K562 (cell line): Measurements from ENCODE around the gene ORC5. TPM values are rescaled to one million over a fixed set of nuclear protein-coding genes. Genes with fewer than 3 reads are reported as not detected.
A peak's percentile ranks its signal among the peaks of the same experiment; 100 is the strongest.

Experiments
- ATAC-seq: fragments of 200-7000 bp; cut with Tn5 transposase; 3 replicates; pipeline ENCODE4 v1.9.1; 2020; ENCODE audit warnings: moderate library complexity
- BruUV-seq: library from RNA; stranded (reverse); fragments of 400-500 nt; replicated peaks from 2 replicates; lab custom pipeline; 2021; lab: Mats Ljungman, UMichigan
- CTCF ChIA-PET: fragments of 300-600 bp; formaldehyde crosslinking; extraction: SDS; loops from one replicate; lab custom pipeline; 2021; ENCODE audit warnings: low intra/inter-chr PET ratio; lab: Yijun Ruan, JAX
- POLR2A ChIA-PET: fragments of 300-600, 350-650 bp; sonication (Branson Sonifier 250); formaldehyde crosslinking; extraction: SDS; loops from one replicate; lab custom pipeline; 2021; ENCODE audit warnings: antibody characterized with exemption, inconsistent platforms; lab: Yijun Ruan, JAX
- DNase-seq, 4 experiments: peaks; one replicate each; pipeline versions ENCODE4 v3.0.0 to v3.0.0-alpha.2; 2011 to 2018; ENCODE audit warnings: low spot score in 3 of 4, mixed read lengths in 3 of 4; ENCODE audit errors: extremely low read depth in 1 of 4
- FAIRE-seq: peaks from 2 replicates; lab custom pipeline; 2011; peaks lifted over from hg19 to GRCh38; lab: Jason Lieb, UNC
- H2AFZ ChIP-seq: 2 replicates; pipeline ENCODE4 v1.6.0; 2011; ENCODE audit warnings: low read depth, low read length, control low read depth, inconsistent platforms
- H3K27ac ChIP-seq: fragments of 200-600 bp; 3 replicates; pipeline ENCODE4 v1.8.0; 2011; ENCODE audit warnings: low read depth, mild to moderate bottlenecking, control low read depth, inconsistent platforms, low read length, moderate library complexity, mixed read lengths; ENCODE audit errors: extremely low read depth
- H3K27me3 ChIP-seq, 2 experiments: fragments of 300-600 bp in 1 of 2; 2 replicates in 1 of 2; 3 replicates in 1 of 2; pipeline versions ENCODE4 v1.6.0 to v1.8.0; 2011; ENCODE audit warnings: inconsistent platforms in 2 of 2, low read length in 2 of 2, mild to moderate bottlenecking in 1 of 2, mixed read lengths in 1 of 2, moderate library complexity in 1 of 2; ENCODE audit not compliant: control insufficient read depth in 2 of 2, insufficient read depth in 2 of 2
- H3K36me3 ChIP-seq: fragments of 300-600 bp; 3 replicates; pipeline ENCODE4 v1.8.0; 2011; ENCODE audit warnings: mild to moderate bottlenecking, low read length, inconsistent platforms; ENCODE audit not compliant: control insufficient read depth, insufficient read depth
- H3K4me1 ChIP-seq, 2 experiments: fragments of 200-600 bp in 1 of 2; replicated peaks in 1 of 2; 2 replicates in 1 of 2; 3 replicates in 1 of 2; pipeline versions ENCODE4 v1.5.1 to v1.8.0; 2011; ENCODE audit warnings: inconsistent platforms in 2 of 2, low read length in 2 of 2, mild to moderate bottlenecking in 1 of 2, mixed read lengths in 1 of 2, moderate library complexity in 1 of 2; ENCODE audit not compliant: control insufficient read depth in 2 of 2, insufficient read depth in 2 of 2
- H3K4me2 ChIP-seq: 2 replicates; pipeline ENCODE4 v1.6.1; 2011; ENCODE audit warnings: low read length, control low read depth, inconsistent platforms, mixed read lengths; ENCODE audit not compliant: insufficient read depth
- H3K4me3 ChIP-seq: fragments of 200-600 bp; sonication (generic), shearing (Covaris generic); 2 replicates; pipeline ENCODE4 v1.5.1; 2016; ENCODE audit warnings: control low read depth, inconsistent platforms
- H3K79me2 ChIP-seq: fragments of 200-600 bp; 3 replicates; pipeline ENCODE4 v1.8.0; 2011; ENCODE audit warnings: low read length, inconsistent platforms; ENCODE audit not compliant: control insufficient read depth, insufficient read depth
- H3K9ac ChIP-seq, 2 experiments: 2 replicates each; pipeline versions ENCODE4 v1.6.0 to v1.6.1; 2011; ENCODE audit warnings: low read depth in 2 of 2, low read length in 2 of 2, control low read depth in 1 of 2, inconsistent platforms in 1 of 2, mild to moderate bottlenecking in 1 of 2, mixed read lengths in 1 of 2; ENCODE audit not compliant: insufficient read depth in 1 of 2
- H3K9me1 ChIP-seq: one replicate; pipeline ENCODE4 v1.6.0; 2011; ENCODE audit warnings: inconsistent platforms, mild to moderate bottlenecking, low read length, moderate library complexity; ENCODE audit not compliant: control insufficient read depth, insufficient read depth
- H3K9me3 ChIP-seq: replicated peaks from 2 replicates; pipeline ENCODE4 v1.5.1; 2011; ENCODE audit warnings: low read depth, low read length, inconsistent platforms; ENCODE audit not compliant: control insufficient read depth, insufficient read depth
- H4K20me1 ChIP-seq: replicated peaks from 2 replicates; pipeline ENCODE4 v1.6.1; 2011; ENCODE audit warnings: low read length, inconsistent platforms, mixed read lengths; ENCODE audit not compliant: control insufficient read depth, insufficient read depth
- CAMTA2 ChIP-seq: fragments of 250-450 bp; sonication (Bioruptor Pico); conservative IDR thresholded peaks from 2 replicates; pipeline ENCODE4 v1.5.1; 2022
- CBFA2T2 ChIP-seq: fragments of 450-650 bp; conservative IDR thresholded peaks from 2 replicates; pipeline ENCODE4 v1.6.1; 2017; ENCODE audit warnings: mild to moderate bottlenecking
- CREM ChIP-seq: IDR thresholded peaks from 2 replicates; pipeline ENCODE4 v1.6.1; 2014; ENCODE audit warnings: antibody characterized with exemption, low read depth
- DACH1 ChIP-seq: fragments of 450-650 bp; IDR thresholded peaks from 2 replicates; pipeline ENCODE4 v1.6.1; 2018; ENCODE audit not compliant: partially characterized antibody
- MBD2 ChIP-seq: sonication (generic); IDR thresholded peaks from 2 replicates; pipeline ENCODE4 v1.6.1; 2016; ENCODE audit warnings: low read depth, borderline replicate concordance
- NCOA1 ChIP-seq: fragments of 450-650 bp; IDR thresholded peaks from 2 replicates; pipeline ENCODE4 v1.6.1; 2016; ENCODE audit warnings: low read depth
- NFYB ChIP-seq: IDR thresholded peaks from 2 replicates; pipeline ENCODE4 v1.6.1; 2011; ENCODE audit warnings: mild to moderate bottlenecking, moderate library complexity; ENCODE audit not compliant: insufficient read length; ENCODE audit errors: extremely low read depth
- NUFIP1 ChIP-seq: fragments of 450-650 bp; IDR thresholded peaks from 2 replicates; pipeline ENCODE4 v1.6.1; 2018; ENCODE audit not compliant: partially characterized antibody
- PHF20 ChIP-seq: fragments of 450-650 bp; IDR thresholded peaks from 2 replicates; pipeline ENCODE4 v1.6.1; 2018; ENCODE audit not compliant: partially characterized antibody
- RAD51 ChIP-seq: fragments of 450-650 bp; IDR thresholded peaks from 2 replicates; pipeline ENCODE4 v1.7.1; 2016; ENCODE audit warnings: low read depth, mild to moderate bottlenecking, borderline replicate concordance
- SMAD3 ChIP-seq: fragments of 450-650 bp; formaldehyde crosslinking; conservative IDR thresholded peaks from 2 replicates; pipeline ENCODE4 v1.4.0; 2020; ENCODE audit warnings: mild to moderate bottlenecking
- SREBF1 ChIP-seq: fragments of 150-350 bp; IDR thresholded peaks from 2 replicates; pipeline ENCODE4 v1.6.1; 2014; ENCODE audit warnings: antibody characterized with exemption, low read depth, low read length, borderline replicate concordance
- STAT5A ChIP-seq: IDR thresholded peaks from 2 replicates; pipeline ENCODE4 v1.6.1; 2012; ENCODE audit warnings: low read length, inconsistent platforms, borderline replicate concordance
- SUPT5H ChIP-seq: fragments of 450-650 bp; IDR thresholded peaks from 2 replicates; pipeline ENCODE4 v1.6.1; 2016
- TCF7 ChIP-seq: sonication (generic); IDR thresholded peaks from 2 replicates; pipeline ENCODE4 v1.6.1; 2016; ENCODE audit warnings: antibody characterized with exemption, borderline replicate concordance
- ZNF184 ChIP-seq: sonication (generic); formaldehyde crosslinking; IDR thresholded peaks from 2 replicates; pipeline ENCODE4 v1.5.0; 2020; ENCODE audit warnings: missing genetic modification reagents
- ZNF384 ChIP-seq: IDR thresholded peaks from 2 replicates; pipeline ENCODE4 v1.6.1; 2012; ENCODE audit warnings: low read depth, low read length, improper control_type of control experiment
- WGBS: fragments of 100-300 bp; shearing (Covaris generic); methylation state at CpG from one replicate; pipeline ENCODE4 v1.1.6; 2016; ENCODE audit warnings: low coverage, mixed read lengths; ENCODE audit not compliant: insufficient coverage; ENCODE audit errors: missing lambda C conversion rate; 5-methylcytosine and 5-hydroxymethylcytosine counted together
- in situ Hi-C: fragments of 300-500 bp; cut with MboI; formaldehyde crosslinking; loops from 4 replicates; pipeline ENCODE4 v1.15.0; 2018; ENCODE audit warnings: inconsistent platforms, mixed read lengths
- intact Hi-C: fragments of 100-400 bp; cut with micrococcal nuclease; formaldehyde crosslinking; loops from 2 replicates; pipeline ENCODE4 v1.14.2; 2022
- polyA plus RNA-seq, 8 experiments: library from polyadenylated mRNA; depleted of rRNA in 4 of 8; stranded (reverse) in 5 of 8; unstranded in 3 of 8; fragments of >200 nt; fragmentation: Nextera tagmentation in 2 of 8; fragmentation: Illumina TruSeq in 1 of 8; extraction: Ambion mirVana in 2 of 8; extraction: Trizol in 1 of 8; gene quantifications; 2 replicates each; pipeline versions ENCODE4 v1.2.1 to v1.2.3, GENCODE V29; 2011 to 2014; ENCODE audit warnings: inconsistent platforms in 1 of 8, missing spikeins in 1 of 8
- total RNA-seq, 7 experiments: library from RNA; depleted of rRNA in 6 of 7; stranded (reverse); fragments of >200 nt in 6 of 7; fragmentation: Illumina TruSeq in 2 of 7; extraction: Trizol in 2 of 7; gene quantifications; 2 replicates each; pipeline versions ENCODE4 v1.2.1 to v1.2.3, GENCODE V29; 2011 to 2021; ENCODE audit warnings: low replicate concordance in 1 of 7
- TF ChIP-seq, protein P1 (sequence below): sonication (generic); formaldehyde crosslinking; IDR thresholded peaks from 2 replicates; pipeline ENCODE4 v1.9.0; 2022; ENCODE audit warnings: mild to moderate bottlenecking, missing genetic modification reagents
- TF ChIP-seq, protein P2 (sequence below): sonication (generic); formaldehyde crosslinking; IDR thresholded peaks from 2 replicates; pipeline ENCODE4 v1.5.0; 2020; ENCODE audit warnings: missing genetic modification reagents

The ORC5 gene
- total and polyA plus RNA-seq, 9 of the 15 experiments (the other 6 are each of a cell fraction or from before 2014, with no cell fraction given), result 29.8 to 136 (median 54.8) TPM

GRCh38 chr7:104241135-104241534 is 33.3 kb upstream of the ORC5 start:
- 0% methylated on average over 3 of the region's 3 CpGs for WGBS
- peak in 3 of 4 experiments; percentile 23 to 43 (median 33) for DNase-seq

GRCh38 chr7:104240401-104240800 is 32.6 kb upstream of the ORC5 start:
- Histone ChIP-seq H3K9me3 (no peaks in the 10 kb centered on the region), H3K27ac (no peak overlapping the region), H3K36me3 (no peaks in the 10 kb centered on the region), H3K4me1 (no peaks in the 10 kb centered on the region), H3K9ac (no peak overlapping the region), H2AFZ (no peak overlapping the region), H3K4me3 (no peak overlapping the region), H3K4me2 (no peak overlapping the region), H4K20me1 (no peaks in the 10 kb centered on the region), H3K27me3 (peaks cover 0 to 3% of the 10 kb centered on the region in 2 experiments; a peak in 2 of 5 replicates), H3K9me1 (no peaks in the 10 kb centered on the region), H3K79me2 (no peaks in the 10 kb centered on the region)
- intact Hi-C loops (no loop called here), in situ Hi-C loops (no loop called here)
- BruUV-seq, result no TSS peak
- FAIRE-seq, result no peak
- no peak for ATAC-seq
- WGBS, result 0% methylated on average over 5 of the region's 5 CpGs
- ChIA-PET POLR2A (interaction anchor here (0.6 kb wide), 1 partner anchor 168 kb away, joined by 3 read pairs; no protein-coding TSS in a partner anchor), CTCF (no interaction called here)
- DNase-seq, result no peak
- TF ChIP-seq NUFIP1 (no peak), ZNF184 (CRISPR knock-in tag) (no peak), SUPT5H (no peak), DACH1 (no peak), SREBF1 (no peak), CREM (no peak), CAMTA2 (CRISPR knock-in tag) (no peak), MBD2 (no peak), PHF20 (no peak), NCOA1 (no peak), SMAD3 (CRISPR knock-in tag) (no peak)
- TF ChIP-seq, protein P1, sequence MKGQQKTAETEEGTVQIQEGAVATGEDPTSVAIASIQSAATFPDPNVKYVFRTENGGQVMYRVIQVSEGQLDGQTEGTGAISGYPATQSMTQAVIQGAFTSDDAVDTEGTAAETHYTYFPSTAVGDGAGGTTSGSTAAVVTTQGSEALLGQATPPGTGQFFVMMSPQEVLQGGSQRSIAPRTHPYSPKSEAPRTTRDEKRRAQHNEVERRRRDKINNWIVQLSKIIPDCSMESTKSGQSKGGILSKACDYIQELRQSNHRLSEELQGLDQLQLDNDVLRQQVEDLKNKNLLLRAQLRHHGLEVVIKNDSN, result no peak

More at GRCh38 chr7:104241135-104241534, 33.3 kb upstream of the ORC5 start:
- ChIA-PET POLR2A (interaction anchor here (0.7 kb wide), 1 partner anchor 126 kb away, joined by 4 read pairs; no protein-coding TSS in a partner anchor), CTCF (no interaction called here)
- FAIRE-seq, result no peak
- ATAC-seq, result peak; percentile 58; the same call in 2 of the 3 replicates
- Histone ChIP-seq H3K9me1 (no peaks in the 10 kb centered on the region), H3K4me2 (no peak overlapping the region), H3K9ac (no peak overlapping the region), H3K79me2 (no peaks in the 10 kb centered on the region), H3K27ac (no peak overlapping the region), H3K4me1 (no peaks in the 10 kb centered on the region), H3K9me3 (no peaks in the 10 kb centered on the region), H4K20me1 (no peaks in the 10 kb centered on the region), H3K36me3 (no peaks in the 10 kb centered on the region), H2AFZ (no peak overlapping the region), H3K27me3 (peaks cover 0 to 3% of the 10 kb centered on the region in 2 experiments; a peak in 2 of 5 replicates), H3K4me3 (no peak overlapping the region)
- intact Hi-C loops (no loop called here), in situ Hi-C loops (no loop called here)
- TF ChIP-seq, protein P2, sequence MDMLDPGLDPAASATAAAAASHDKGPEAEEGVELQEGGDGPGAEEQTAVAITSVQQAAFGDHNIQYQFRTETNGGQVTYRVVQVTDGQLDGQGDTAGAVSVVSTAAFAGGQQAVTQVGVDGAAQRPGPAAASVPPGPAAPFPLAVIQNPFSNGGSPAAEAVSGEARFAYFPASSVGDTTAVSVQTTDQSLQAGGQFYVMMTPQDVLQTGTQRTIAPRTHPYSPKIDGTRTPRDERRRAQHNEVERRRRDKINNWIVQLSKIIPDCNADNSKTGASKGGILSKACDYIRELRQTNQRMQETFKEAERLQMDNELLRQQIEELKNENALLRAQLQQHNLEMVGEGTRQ, result peak; percentile 46
- TF ChIP-seq NFYB (peak; percentile 57), RAD51 (peak; percentile 46; the same call in 1 of the 2 replicates), CBFA2T2 (0 out of 2 replicates have a peak, but pooled peaks have one; percentile 6), STAT5A (no peak), ZNF384 (peak; percentile 16; the same call in 1 of the 2 replicates), TCF7 (no peak)
- BruUV-seq, result no TSS peak
